ENCODE results near the gene GNB1. TPM values are rescaled to one million over a fixed set of nuclear protein-coding genes. Genes with fewer than 3 reads are reported as not detected.

Gene GNB1
- polyA plus RNA-seq, 1 of the 3 experiments (the other 2 are of a cell fraction): 355 TPM

DNA sequence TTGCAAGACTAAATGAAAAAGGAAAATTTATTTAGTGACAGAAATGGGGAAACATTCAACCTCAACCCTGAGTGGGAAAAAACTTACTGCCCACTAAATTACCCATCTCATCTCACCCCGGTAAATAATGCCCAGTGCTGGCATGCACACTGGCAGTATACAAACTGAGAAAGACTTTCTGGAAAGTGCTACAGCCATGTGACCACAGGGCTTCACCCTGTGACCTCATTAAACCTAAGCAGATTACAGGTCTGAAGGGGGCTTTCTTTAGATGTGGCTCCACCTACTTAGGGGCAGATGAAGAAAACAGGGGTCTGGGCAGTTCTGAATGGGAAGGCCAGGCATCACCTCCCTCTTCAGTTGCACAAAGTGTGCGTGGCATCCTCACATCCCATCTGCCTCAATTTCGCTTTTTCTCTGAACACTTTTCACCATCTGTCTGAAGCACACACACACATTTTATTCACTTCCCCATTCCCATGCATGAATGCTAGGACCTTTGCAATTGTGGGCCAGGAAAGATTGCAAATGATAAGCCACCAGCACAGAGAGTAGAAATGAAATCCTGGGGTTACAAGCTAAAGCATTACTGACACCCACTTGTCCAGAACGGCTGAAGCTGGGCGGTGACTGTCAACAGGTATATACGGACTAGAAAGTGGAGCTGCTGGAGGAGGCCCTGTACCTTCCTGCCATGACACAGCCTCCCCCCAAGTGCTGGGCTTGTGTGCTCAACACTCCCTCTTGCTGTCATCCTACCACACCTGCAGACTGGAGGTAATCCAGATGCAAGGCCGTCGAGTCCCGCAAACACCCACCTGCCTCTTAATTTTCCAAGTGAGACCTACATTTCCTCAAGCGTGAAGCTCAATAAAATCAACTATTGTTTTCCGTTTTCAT, 115.3 kb downstream of the GNB1 start:
- TF ChIP-seq SMC3 (IDR thresholded peaks at IDR 0.05; ENCODE audit: low read depth, low read length): no peak
- TF ChIP-seq RAD21 (IDR thresholded peaks at IDR 0.05; ENCODE audit: low read length): no peak
- TF ChIP-seq CHD2 (IDR thresholded peaks at IDR 0.05; ENCODE audit: low read length, partially characterized antibody): no peak
- no peak for TF ChIP-seq TEAD4 (IDR thresholded peaks at IDR 0.05; ENCODE audit: borderline replicate concordance, insufficient read depth)
- no peak for TF ChIP-seq MXI1 (IDR thresholded peaks at IDR 0.05; ENCODE audit: low read depth, low read length)
- TF ChIP-seq TCF12 (IDR thresholded peaks at IDR 0.05): no peak
- 0 out of 2 replicates have a peak, but pooled peaks have one; percentile 25 for TF ChIP-seq GATA2 (CRISPR knock-in tag; IDR thresholded peaks at IDR 0.05)
- TF ChIP-seq, protein P1, sequence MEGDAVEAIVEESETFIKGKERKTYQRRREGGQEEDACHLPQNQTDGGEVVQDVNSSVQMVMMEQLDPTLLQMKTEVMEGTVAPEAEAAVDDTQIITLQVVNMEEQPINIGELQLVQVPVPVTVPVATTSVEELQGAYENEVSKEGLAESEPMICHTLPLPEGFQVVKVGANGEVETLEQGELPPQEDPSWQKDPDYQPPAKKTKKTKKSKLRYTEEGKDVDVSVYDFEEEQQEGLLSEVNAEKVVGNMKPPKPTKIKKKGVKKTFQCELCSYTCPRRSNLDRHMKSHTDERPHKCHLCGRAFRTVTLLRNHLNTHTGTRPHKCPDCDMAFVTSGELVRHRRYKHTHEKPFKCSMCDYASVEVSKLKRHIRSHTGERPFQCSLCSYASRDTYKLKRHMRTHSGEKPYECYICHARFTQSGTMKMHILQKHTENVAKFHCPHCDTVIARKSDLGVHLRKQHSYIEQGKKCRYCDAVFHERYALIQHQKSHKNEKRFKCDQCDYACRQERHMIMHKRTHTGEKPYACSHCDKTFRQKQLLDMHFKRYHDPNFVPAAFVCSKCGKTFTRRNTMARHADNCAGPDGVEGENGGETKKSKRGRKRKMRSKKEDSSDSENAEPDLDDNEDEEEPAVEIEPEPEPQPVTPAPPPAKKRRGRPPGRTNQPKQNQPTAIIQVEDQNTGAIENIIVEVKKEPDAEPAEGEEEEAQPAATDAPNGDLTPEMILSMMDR (IDR thresholded peaks at IDR 0.05): no peak
- TF ChIP-seq POLR2AphosphoS5 (IDR thresholded peaks at IDR 0.05; ENCODE audit: low read depth, low read length): no peak
- peaks cover 4% of the 10 kb centered on the region; the same call in 1 of the 2 replicates for H3K9me3 ChIP-seq
- no peak for DNase-seq
- POLR2A ChIA-PET: no interaction called here
- peaks cover 16% of the 10 kb centered on the region for H4K20me1 ChIP-seq (ENCODE audit: insufficient read depth)
- peaks cover 4 to 24% of the 10 kb centered on the region in 2 experiments; a peak in 2 of 4 replicates for H3K4me1 ChIP-seq (ENCODE audit: control insufficient read depth in 1 of 2, insufficient read depth in 2 of 2, low read depth in 1 of 2, low read length in 1 of 2)
- CTCF ChIA-PET: interaction anchor here (1.4 to 5.6 kb wide), 3 partner anchors 8 to 131 kb away, joined by 3 to 54 read pairs (median 9); no protein-coding TSS in a partner anchor
- H3K9ac ChIP-seq: no peak overlapping the region
- H3K79me2 ChIP-seq (ENCODE audit: insufficient read depth): peaks cover 75% of the 10 kb centered on the region
- peaks cover 17% of the 10 kb centered on the region for H3F3A ChIP-seq (replicated peaks; ENCODE audit: insufficient read depth)
- no peak overlapping the region for H3K27ac ChIP-seq (ENCODE audit: low read depth in 2 of 2, low read length in 1 of 2)
- no peak overlapping the region for H2AFZ ChIP-seq (ENCODE audit: low read depth)
- H3K27me3 ChIP-seq (ENCODE audit: insufficient read depth): no peaks in the 10 kb centered on the region
- H3K4me2 ChIP-seq: peak overlapping the region; percentile 24; the same call in 1 of the 2 replicates
- H3K36me3 ChIP-seq (replicated peaks in 1 of 2; ENCODE audit: control insufficient read depth in 1 of 2, insufficient read depth in 2 of 2, low read length in 1 of 2): peaks cover 3 to 18% of the 10 kb centered on the region in 2 experiments
- no peak overlapping the region; a peak in 1 of 4 replicates for H3K4me3 ChIP-seq (ENCODE audit: low read depth in 2 of 2, low read length in 1 of 2)
- no peaks in the 10 kb centered on the region for H3K9me2 ChIP-seq
- WGBS (ENCODE audit: low lambda C conversion rate): 92% methylated on average over 11 of the region's 11 CpGs

DNA sequence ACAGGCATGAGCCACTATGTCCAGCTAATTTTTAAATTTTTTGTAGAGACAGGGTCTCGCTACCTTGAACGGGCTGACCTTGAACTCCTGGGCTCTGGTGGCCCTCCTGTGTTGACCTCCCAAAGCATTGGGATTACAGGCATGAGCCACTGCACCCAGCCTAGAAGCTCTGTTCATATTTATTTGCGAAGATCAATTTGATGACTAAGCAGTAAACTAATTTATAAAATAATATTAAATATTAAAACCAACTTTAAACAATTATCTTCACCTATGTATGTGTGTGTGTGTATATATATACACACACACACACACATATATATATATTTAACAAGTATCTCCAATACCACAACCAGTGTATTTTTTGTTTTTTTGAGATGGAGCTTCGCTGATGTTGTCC, 117.0 kb downstream of the GNB1 start:
- POLR2A ChIA-PET: no interaction called here
- Histone ChIP-seq H3K4me2 (no peak overlapping the region), H4K20me1 (ENCODE audit: insufficient read depth) (peaks cover 16% of the 10 kb centered on the region), H3K9me3 (peaks cover 4% of the 10 kb centered on the region; the same call in 1 of the 2 replicates), H3K79me2 (ENCODE audit: insufficient read depth) (peaks cover 92% of the 10 kb centered on the region), H3K9ac (no peak overlapping the region), H3F3A (replicated peaks; ENCODE audit: insufficient read depth) (no peaks in the 10 kb centered on the region), H3K27me3 (ENCODE audit: insufficient read depth) (no peaks in the 10 kb centered on the region), H3K9me2 (no peaks in the 10 kb centered on the region), H3K36me3 (replicated peaks in 1 of 2; ENCODE audit: control insufficient read depth in 1 of 2, insufficient read depth in 2 of 2, low read length in 1 of 2) (peaks cover 3 to 27% of the 10 kb centered on the region in 2 experiments), H2AFZ (ENCODE audit: low read depth) (no peak overlapping the region), H3K4me1 (ENCODE audit: control insufficient read depth in 1 of 2, insufficient read depth in 2 of 2, low read depth in 1 of 2, low read length in 1 of 2) (peaks cover under 1 to 13% of the 10 kb centered on the region in 2 experiments; a peak in 2 of 4 replicates), H3K4me3 (ENCODE audit: low read depth in 2 of 2, low read length in 1 of 2) (no peak overlapping the region), H3K27ac (ENCODE audit: low read depth in 2 of 2, low read length in 1 of 2) (no peak overlapping the region)
- DNase-seq: no peak
- CTCF ChIA-PET: interaction anchor here (1.4 kb wide), 1 partner anchor 15 kb away, joined by 4 read pairs; no protein-coding TSS in a partner anchor
- WGBS (ENCODE audit: low lambda C conversion rate): 99% methylated on average over 4 of the region's 4 CpGs
- TF ChIP-seq, protein P2, sequence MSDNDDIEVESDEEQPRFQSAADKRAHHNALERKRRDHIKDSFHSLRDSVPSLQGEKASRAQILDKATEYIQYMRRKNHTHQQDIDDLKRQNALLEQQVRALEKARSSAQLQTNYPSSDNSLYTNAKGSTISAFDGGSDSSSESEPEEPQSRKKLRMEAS (IDR thresholded peaks at IDR 0.05; ENCODE audit: low read depth): no peak
- TF ChIP-seq TAF1 (IDR thresholded peaks at IDR 0.05; ENCODE audit: borderline replicate concordance, low read depth, low read length) (no peak), NFIC (IDR thresholded peaks at IDR 0.05; ENCODE audit: borderline replicate concordance) (no peak), EZH2phosphoT487 (IDR thresholded peaks at IDR 0.05; ENCODE audit: borderline replicate concordance, low read depth) (no peak)
